HL-60/S4 (cell line): Measurements from ENCODE around the gene FAM117A.

Source experiments
- in situ Hi-C: fragments of 300-500 bp; cut with MboI; formaldehyde crosslinking; loops from 2 replicates; pipeline ENCODE4 v1.14.3; 2022; ENCODE audit warnings: low sequenced_read_pairs

Gene FAM117A

GRCh38 chr17:49715216-49715615 lies 48.7 kb downstream of the FAM117A start:
- in situ Hi-C loops = no loop called here

DNA sequence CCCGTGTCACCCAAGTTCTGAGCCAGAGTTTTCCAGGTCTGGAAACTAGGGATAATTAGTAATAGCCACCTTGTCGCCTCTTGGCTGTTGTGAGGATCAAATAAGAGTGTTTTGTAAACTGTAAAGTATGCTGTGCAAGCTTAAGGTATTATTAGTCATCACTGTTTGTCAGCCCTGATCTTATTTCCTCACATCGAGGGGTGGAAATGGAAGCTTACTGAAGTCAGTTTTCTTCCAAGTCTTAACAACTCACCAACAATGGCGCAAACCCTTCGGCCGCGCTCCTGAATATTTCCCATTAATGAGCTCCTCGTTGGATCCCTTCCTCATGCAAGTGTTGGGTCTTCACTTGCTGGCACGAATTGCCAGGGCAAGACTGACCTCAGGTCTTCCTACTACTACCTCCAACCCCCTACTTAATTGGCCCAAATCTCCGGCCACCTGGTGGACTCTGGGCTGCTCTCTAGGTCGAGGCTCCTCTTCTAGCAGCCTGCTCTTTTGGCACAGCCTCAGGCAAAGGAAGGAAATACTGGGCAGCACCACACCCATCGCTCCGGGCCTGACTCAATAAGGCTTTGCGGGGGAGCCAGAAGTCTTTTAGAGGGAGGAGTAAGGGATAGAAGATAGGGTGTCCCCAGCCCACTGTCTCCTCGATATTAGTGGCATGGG lies 55.3 kb downstream of the FAM117A start:
- in situ Hi-C loops = loop anchor here (10.0 kb wide), 1 partner anchor 136 kb away; the partner anchor contains the start of gene TAC4

- in situ Hi-C loops = loop anchor here (10.0 kb wide), 1 partner anchor 137 kb away; the partner anchor contains the start of gene TAC4
Observed at GRCh38 chr17:49707608-49708514, 56.1 kb downstream of the FAM117A start, which contains the start of gene SLC35B1. SLC35B1 (minus strand) TSS chr17:49707964; CDS start chr17:49707833, 131 bp downstream.

- in situ Hi-C loops = loop anchor here (10.0 kb wide), 1 partner anchor 138 kb away; the partner anchor contains the start of gene TAC4
Observed at GRCh38 chr17:49707246-49707607, 56.7 kb downstream of the FAM117A start.

GRCh38 chr17:49705254-49705653 lies 58.7 kb downstream of the FAM117A start:
- in situ Hi-C loops = loop anchor here (10.0 kb wide), 1 partner anchor 140 kb away; the partner anchor contains the start of gene TAC4

DNA sequence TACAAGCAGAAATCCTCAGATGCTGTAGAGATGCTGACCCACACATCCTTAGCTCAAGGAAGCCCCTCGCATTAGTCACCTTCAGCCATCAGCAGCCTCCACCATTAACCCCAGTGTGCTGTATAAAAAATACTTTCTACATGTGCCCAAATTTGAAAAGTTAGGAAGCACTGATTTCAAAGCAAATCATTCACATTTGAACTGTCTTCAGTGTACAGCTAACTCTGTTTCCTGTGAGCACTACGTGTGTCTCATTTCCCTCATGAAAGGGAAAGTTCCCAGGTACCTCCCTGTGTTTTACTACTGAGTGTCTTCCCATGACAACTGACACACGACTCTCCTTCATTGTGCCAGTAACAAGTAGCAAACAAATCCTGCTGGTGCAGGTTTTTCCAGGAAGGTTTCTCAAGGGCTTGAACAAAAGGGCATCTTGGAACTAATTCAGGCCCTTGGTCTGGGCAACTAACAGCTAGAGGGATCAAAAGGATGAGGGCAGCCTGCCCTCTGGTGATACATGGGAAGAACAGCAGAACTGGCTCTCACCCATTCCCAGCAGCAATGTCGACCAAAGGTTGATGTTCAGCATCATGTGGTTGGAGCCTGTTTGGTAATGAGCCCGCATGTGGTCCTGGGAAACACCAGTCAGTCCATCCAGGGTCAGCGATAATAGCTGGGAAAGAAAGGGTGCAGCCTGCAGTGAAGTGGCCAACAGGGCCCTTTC lies 60.2 kb downstream of the FAM117A start:
- in situ Hi-C loops = loop anchor here (10.0 kb wide), 1 partner anchor 141 kb away; the partner anchor contains the start of gene TAC4

- in situ Hi-C loops = loop anchor here (10.0 kb wide), 1 partner anchor 144 kb away; the partner anchor contains the start of gene TAC4
Observed at GRCh38 chr17:49700960-49701359, 63.0 kb downstream of the FAM117A start.

GRCh38 chr17:49699966-49700575 lies 63.9 kb downstream of the FAM117A start:
- in situ Hi-C loops = loop anchor here (10.0 to 25.0 kb wide), 2 partner anchors 145 to 288 kb away; partner anchors contain the start of genes PHB1 and TAC4

DNA sequence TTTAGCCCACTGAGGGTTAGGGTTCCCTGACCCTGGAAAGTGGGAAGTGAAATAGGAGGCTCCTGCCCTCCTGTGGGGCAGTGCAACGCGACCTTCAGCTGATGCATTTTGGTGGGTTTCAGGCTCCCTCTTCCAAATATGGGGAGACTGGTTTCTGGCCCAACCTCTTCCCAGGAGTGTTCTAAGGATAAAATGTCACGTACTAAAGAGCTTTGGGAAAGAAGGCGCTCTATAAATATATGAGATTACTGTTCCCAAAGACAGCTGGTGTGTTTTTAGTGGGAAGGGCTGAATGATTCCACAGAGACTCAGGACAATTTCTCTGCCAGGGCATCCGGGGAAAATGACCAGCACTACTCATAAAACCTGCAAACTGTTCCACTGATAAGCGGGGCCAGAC lies 65.9 kb downstream of the FAM117A start:
- in situ Hi-C loops = loop anchor here (25.0 kb wide), 1 partner anchor 286 kb away; the partner anchor contains the start of gene PHB1

DNA sequence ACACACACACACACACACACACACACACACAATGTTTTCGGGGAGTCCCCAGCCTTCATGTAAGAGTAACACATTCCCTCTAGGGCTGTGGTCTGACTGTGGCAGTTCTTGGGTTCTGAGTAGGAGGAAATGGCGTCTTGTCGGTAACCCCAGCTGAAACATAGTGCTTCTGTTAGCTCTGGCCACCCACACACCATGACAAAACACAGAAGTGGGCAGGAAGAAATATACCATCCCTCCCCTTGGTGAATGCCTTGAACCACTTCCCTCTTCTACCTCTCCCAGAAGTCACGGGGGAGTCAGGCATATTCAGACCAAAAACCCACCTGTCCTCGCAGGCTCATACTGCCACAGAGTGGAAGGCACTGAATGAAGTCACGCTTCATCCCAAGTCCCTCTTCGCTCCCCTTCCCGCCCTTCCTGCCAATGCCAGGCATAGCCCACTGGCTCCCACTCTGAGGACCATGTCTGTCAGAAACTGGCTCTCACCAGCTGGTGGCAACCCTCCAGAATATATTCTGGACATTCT lies 67.6 kb downstream of the FAM117A start:
- in situ Hi-C loops = loop anchor here (25.0 kb wide), 1 partner anchor 284 kb away; the partner anchor contains the start of gene PHB1

DNA sequence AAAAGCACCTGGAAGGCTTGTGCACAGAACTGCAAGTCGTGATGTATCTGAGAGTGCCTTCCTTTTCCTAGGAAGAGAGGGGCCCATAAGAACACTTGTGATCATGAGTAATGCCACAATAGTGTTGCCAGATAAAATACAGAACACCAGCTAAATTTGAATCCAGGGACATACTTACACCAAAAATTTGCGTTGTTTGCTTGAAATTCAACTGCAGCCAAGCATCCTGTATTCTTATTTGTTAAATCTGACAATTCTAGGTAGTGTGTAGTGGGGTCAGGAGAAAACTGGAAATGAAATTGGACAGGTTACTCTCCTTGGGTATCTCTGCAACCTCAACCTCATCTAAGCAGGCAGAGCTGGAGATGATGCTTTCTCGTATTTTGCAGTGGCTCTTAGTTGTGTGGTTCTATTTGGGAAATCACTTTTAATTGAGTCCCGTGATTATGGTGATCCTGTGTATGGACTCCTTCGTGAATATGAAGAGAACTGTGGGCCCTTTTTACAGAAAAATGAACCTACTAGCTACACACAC lies 68.2 kb downstream of the FAM117A start:
- in situ Hi-C loops = loop anchor here (25.0 kb wide), 1 partner anchor 283 kb away; the partner anchor contains the start of gene PHB1

- in situ Hi-C loops = loop anchor here (5.0 to 25.0 kb wide), 2 partner anchors 123 to 283 kb away; partner anchors contain the start of gene PHB1
Observed at GRCh38 chr17:49694847-49695697, 68.9 kb downstream of the FAM117A start.

DNA sequence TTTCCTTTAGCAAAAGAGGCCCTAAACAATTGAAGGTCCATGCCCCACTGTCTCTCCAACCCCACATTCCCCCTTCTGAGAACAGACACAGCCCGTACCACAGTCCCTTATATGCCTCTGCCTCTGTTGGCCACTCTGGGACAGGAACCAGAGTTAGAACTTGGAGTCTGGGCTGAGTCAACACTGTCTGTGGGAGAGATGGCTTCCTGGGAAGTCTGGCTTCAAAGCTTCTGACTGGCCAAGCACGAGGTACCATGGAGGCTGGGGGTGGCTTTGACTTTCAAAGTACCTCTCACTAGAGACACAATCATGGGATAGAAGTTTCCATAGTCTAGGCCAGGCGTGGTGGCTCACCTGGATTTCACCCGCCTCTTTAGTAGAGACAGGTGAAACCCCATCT lies 71.2 kb downstream of the FAM117A start:
- in situ Hi-C loops = loop anchor here (5.0 to 25.0 kb wide), 2 partner anchors 120 to 280 kb away; partner anchors contain the start of gene PHB1

DNA sequence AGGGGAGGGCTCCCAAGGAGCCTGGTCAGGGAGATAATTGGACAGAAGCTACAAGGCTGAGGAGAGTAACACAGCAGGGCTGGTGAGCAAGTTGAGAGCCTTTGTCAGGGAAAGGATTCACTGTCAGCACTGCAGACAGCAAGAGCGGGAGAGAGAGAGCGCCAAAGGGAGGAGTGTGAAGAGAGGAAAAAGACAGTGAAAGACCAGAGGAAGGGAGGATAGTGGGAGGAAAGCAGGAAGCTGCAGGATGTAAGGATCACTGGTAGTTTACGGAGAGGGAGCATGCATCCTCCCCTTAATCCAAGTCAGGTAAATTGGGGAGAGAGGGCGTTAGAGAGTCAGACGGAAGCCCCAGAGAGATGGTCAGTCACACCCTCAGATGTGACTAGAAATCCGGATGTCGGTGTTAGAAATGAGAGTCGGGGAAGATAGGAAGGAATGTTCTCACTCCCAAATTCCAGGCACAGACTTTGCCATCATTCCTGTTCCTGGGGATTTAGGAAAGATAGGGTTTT lies 72.2 kb downstream of the FAM117A start:
- in situ Hi-C loops = loop anchor here (5.0 to 25.0 kb wide), 2 partner anchors 119 to 279 kb away; partner anchors contain the start of gene PHB1

- in situ Hi-C loops = loop anchor here (5.0 to 25.0 kb wide), 2 partner anchors 119 to 279 kb away; partner anchors contain the start of gene PHB1
Observed at GRCh38 chr17:49691086-49691676, 72.8 kb downstream of the FAM117A start.

GRCh38 chr17:49690256-49690655 lies 73.7 kb downstream of the FAM117A start:
- in situ Hi-C loops = loop anchor here (5.0 to 25.0 kb wide), 2 partner anchors 118 to 278 kb away; partner anchors contain the start of gene PHB1

- in situ Hi-C loops = loop anchor here (25.0 kb wide), 1 partner anchor 277 kb away; the partner anchor contains the start of gene PHB1
Observed at GRCh38 chr17:49688848-49689247, 75.1 kb downstream of the FAM117A start.
